Keratinocyte (primary cell): ENCODE measurements around the gene CDK15. TPM values are rescaled to one million over a fixed set of nuclear protein-coding genes. Genes with fewer than 3 reads are reported as not detected.
A peak's percentile ranks its signal among the peaks of the same experiment; 100 is the strongest.

Source experiments
- DNase-seq: peaks from one replicate; pipeline ENCODE4 v3.0.0-alpha.2; 2011; ENCODE audit warnings: low read depth, missing footprints, low spot score
- FAIRE-seq: peaks from 2 replicates; lab custom pipeline; 2011; peaks lifted over from hg19 to GRCh38; lab: Jason Lieb, UNC
- H2AFZ ChIP-seq: 2 replicates; pipeline ENCODE4 v1.6.0; 2012; ENCODE audit warnings: low read length, control low read depth, inconsistent platforms; ENCODE audit not compliant: control insufficient read depth
- H3K27ac ChIP-seq: 2 replicates; pipeline ENCODE4 v1.5.1; 2011; ENCODE audit warnings: low read length; ENCODE audit not compliant: control insufficient read depth, insufficient read depth
- H3K27me3 ChIP-seq: 3 replicates; pipeline ENCODE4 v1.6.0; 2011; ENCODE audit warnings: low read length; ENCODE audit not compliant: control insufficient read depth, insufficient read depth; ENCODE audit errors: extremely low read depth
- H3K36me3 ChIP-seq, 2 experiments: 2 replicates in 1 of 2; 3 replicates in 1 of 2; pipeline ENCODE4 v1.5.1; 2011; ENCODE audit warnings: low read length in 2 of 2, mild to moderate bottlenecking in 1 of 2; ENCODE audit not compliant: control insufficient read depth in 2 of 2, insufficient read depth in 2 of 2; ENCODE audit errors: extremely low read depth in 1 of 2
- H3K4me1 ChIP-seq: 3 replicates; pipeline ENCODE4 v1.5.1; 2011; ENCODE audit warnings: low read length; ENCODE audit not compliant: control insufficient read depth, insufficient read depth; ENCODE audit errors: extremely low read depth
- H3K4me2 ChIP-seq: 3 replicates; pipeline ENCODE4 v1.6.0; 2011; ENCODE audit warnings: low read depth, low read length; ENCODE audit not compliant: control insufficient read depth, insufficient read depth; ENCODE audit errors: extremely low read depth
- H3K4me3 ChIP-seq, 3 experiments: fragments of 200-600 bp in 1 of 3; sonication (generic) in 1 of 3; 2 replicates in 2 of 3; 3 replicates in 1 of 3; pipeline ENCODE4 v1.5.1; 2011 to 2016; ENCODE audit warnings: low read length in 3 of 3, mild to moderate bottlenecking in 3 of 3, control low read depth in 2 of 3, inconsistent platforms in 1 of 3, low read depth in 1 of 3, mixed read lengths in 1 of 3, mixed run types in 1 of 3, moderate library complexity in 1 of 3; ENCODE audit not compliant: control insufficient read depth in 2 of 3, insufficient read depth in 2 of 3; ENCODE audit errors: extremely low read depth in 1 of 3
- H3K79me2 ChIP-seq: 2 replicates; pipeline ENCODE4 v1.6.0; 2012; ENCODE audit warnings: low read length; ENCODE audit not compliant: control insufficient read depth, insufficient read depth
- H3K9ac ChIP-seq: 3 replicates; pipeline ENCODE4 v1.6.0; 2011; ENCODE audit warnings: low read length; ENCODE audit not compliant: control insufficient read depth, insufficient read depth; ENCODE audit errors: extremely low read depth
- H3K9me1 ChIP-seq: 3 replicates; pipeline ENCODE4 v1.6.0; 2011; ENCODE audit warnings: low read length; ENCODE audit not compliant: control insufficient read depth, insufficient read depth; ENCODE audit errors: extremely low read depth
- H3K9me3 ChIP-seq: 2 replicates; pipeline ENCODE4 v1.5.1; 2012; ENCODE audit warnings: low read depth, low read length; ENCODE audit not compliant: control insufficient read depth
- H4K20me1 ChIP-seq: 3 replicates; pipeline ENCODE4 v1.6.0; 2011; ENCODE audit warnings: low read length; ENCODE audit not compliant: control insufficient read depth, insufficient read depth; ENCODE audit errors: extremely low read depth
- EZH2 ChIP-seq: IDR thresholded peaks from one replicate; pipeline ENCODE4 v1.6.1; 2012; ENCODE audit warnings: inconsistent platforms, mild to moderate bottlenecking, low read length, moderate library complexity
- dilution Hi-C: fragments of 300-500 bp; cut with MboI; formaldehyde crosslinking; loops from one replicate; pipeline ENCODE4 v1.7.0; 2020; ENCODE audit warnings: low sequenced_read_pairs; ENCODE audit not compliant: extremely low pct_ligation_motif_present
- polyA plus RNA-seq, 5 experiments: library from polyadenylated mRNA; depleted of rRNA in 3 of 5; stranded (reverse) in 3 of 5; stranded (forward) in 1 of 5; unstranded in 1 of 5; fragments of >200 nt; gene quantifications; 1 replicate in 1 of 5; 2 replicates in 3 of 5; 3 replicates in 1 of 5; pipeline versions ENCODE4 v1.2.1 to v1.2.3, GENCODE V29; 2011 to 2012; ENCODE audit warnings: missing spikeins in 2 of 5, low read depth in 1 of 5, low replicate concordance in 1 of 5
- TF ChIP-seq, protein P1 (sequence below), 3 experiments: IDR thresholded peaks in 1 of 3; conservative IDR thresholded peaks in 1 of 3; optimal IDR thresholded peaks in 1 of 3; 2 replicates in 2 of 3; 3 replicates in 1 of 3; pipeline versions ENCODE3 to v1.5.1; 2011; ENCODE audit warnings: low read length in 3 of 3, mild to moderate bottlenecking in 3 of 3, moderate library complexity in 2 of 3, control low read depth in 1 of 3, inconsistent platforms in 1 of 3; ENCODE audit not compliant: insufficient read depth in 2 of 3; ENCODE audit errors: extremely low read depth in 1 of 3

CDK15 gene
- polyA plus RNA-seq, 1 donor (not counting 4 experiments of a cell fraction or from before 2014, with no cell fraction given): 0.96 TPM

DNA sequence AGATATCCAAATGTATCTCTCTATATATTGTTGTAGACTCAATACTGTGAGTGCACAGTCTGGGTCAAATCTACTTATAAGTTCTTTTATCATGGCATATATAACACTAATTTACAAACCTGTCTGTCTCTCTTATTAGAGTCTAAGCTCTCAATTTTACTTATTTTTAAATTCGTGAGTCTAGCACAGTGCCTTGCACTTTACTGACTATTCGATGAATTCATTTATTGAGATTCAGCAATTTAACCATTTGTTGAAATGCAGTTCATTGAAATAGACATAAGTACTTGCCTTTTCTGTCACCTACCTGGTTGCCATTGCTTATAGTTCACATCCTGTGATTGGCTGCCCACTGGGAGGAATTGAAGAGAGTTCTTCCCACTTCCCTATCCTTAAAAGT is 15.3 kb upstream of the CDK15 start:
- FAIRE-seq: no peak
- Histone ChIP-seq H3K4me2 (no peak overlapping the region), H3K79me2 (no peaks in the 10 kb centered on the region), H3K27me3 (no peaks in the 10 kb centered on the region), H3K27ac (no peak overlapping the region), H3K4me1 (peaks cover 2% of the 10 kb centered on the region), H3K36me3 (no peaks in the 10 kb centered on the region), H2AFZ (no peak overlapping the region), H3K9me3 (no peaks in the 10 kb centered on the region), H4K20me1 (no peaks in the 10 kb centered on the region), H3K4me3 (no peak overlapping the region), H3K9me1 (no peaks in the 10 kb centered on the region), H3K9ac (no peak overlapping the region)
- dilution Hi-C loops: no loop called here
- TF ChIP-seq, protein P1, sequence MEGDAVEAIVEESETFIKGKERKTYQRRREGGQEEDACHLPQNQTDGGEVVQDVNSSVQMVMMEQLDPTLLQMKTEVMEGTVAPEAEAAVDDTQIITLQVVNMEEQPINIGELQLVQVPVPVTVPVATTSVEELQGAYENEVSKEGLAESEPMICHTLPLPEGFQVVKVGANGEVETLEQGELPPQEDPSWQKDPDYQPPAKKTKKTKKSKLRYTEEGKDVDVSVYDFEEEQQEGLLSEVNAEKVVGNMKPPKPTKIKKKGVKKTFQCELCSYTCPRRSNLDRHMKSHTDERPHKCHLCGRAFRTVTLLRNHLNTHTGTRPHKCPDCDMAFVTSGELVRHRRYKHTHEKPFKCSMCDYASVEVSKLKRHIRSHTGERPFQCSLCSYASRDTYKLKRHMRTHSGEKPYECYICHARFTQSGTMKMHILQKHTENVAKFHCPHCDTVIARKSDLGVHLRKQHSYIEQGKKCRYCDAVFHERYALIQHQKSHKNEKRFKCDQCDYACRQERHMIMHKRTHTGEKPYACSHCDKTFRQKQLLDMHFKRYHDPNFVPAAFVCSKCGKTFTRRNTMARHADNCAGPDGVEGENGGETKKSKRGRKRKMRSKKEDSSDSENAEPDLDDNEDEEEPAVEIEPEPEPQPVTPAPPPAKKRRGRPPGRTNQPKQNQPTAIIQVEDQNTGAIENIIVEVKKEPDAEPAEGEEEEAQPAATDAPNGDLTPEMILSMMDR (optimal IDR thresholded peaks at IDR 0.05 in 1 of 3, IDR thresholded peaks at IDR 0.05 in 1 of 3, conservative IDR thresholded peaks at IDR 0.05 in 1 of 3; ENCODE audit: extremely low read depth in 1 of 3, insufficient read depth in 2 of 3, low read length in 3 of 3): no peak
- no peak for TF ChIP-seq EZH2
- no peak for DNase-seq

DNA sequence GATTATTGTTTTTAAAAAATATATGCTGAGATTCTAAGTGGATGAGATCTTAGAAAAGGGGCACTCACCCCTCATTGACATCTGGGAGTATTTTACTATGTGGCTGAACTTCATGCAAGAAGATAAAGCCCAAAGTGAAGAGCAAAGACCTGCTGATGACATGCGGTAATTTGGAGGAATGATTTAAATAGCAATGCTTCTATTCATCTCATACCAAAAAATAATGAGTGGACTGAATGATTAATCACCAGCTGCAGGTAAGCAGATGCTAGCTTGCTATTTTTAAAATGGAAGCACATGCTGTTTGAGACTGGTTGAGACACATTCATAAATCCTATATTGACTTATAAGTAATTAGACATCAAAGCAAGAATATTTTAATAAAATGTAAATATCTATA is 12.7 kb upstream of the CDK15 start:
- Histone ChIP-seq H3K9ac (no peak overlapping the region), H3K36me3 (no peaks in the 10 kb centered on the region), H3K27me3 (no peaks in the 10 kb centered on the region), H3K9me1 (no peaks in the 10 kb centered on the region), H3K79me2 (no peaks in the 10 kb centered on the region), H3K9me3 (no peaks in the 10 kb centered on the region), H4K20me1 (no peaks in the 10 kb centered on the region), H2AFZ (no peak overlapping the region), H3K27ac (no peak overlapping the region), H3K4me3 (no peak overlapping the region), H3K4me1 (peaks cover 18% of the 10 kb centered on the region), H3K4me2 (no peak overlapping the region)
- no peak for TF ChIP-seq EZH2
- TF ChIP-seq, protein P1 (optimal IDR thresholded peaks at IDR 0.05 in 1 of 3, IDR thresholded peaks at IDR 0.05 in 1 of 3, conservative IDR thresholded peaks at IDR 0.05 in 1 of 3; ENCODE audit: extremely low read depth in 1 of 3, insufficient read depth in 2 of 3, low read length in 3 of 3): no peak
- dilution Hi-C loops: no loop called here
- FAIRE-seq: peak; percentile 51
- no peak for DNase-seq
